COLO668 (cell line): ENCODE measurements around the gene GMDS.
A peak's percentile ranks its signal among the peaks of the same experiment; 100 is the strongest.

ENCODE experiments used
- DNase-seq: peaks from one replicate; lab custom pipeline; 2025; ENCODE audit not compliant: unreplicated experiment; lab: John Stamatoyannopoulos, UW

GMDS gene

GRCh38 chr6:1610497-1611321, 634.7 kb downstream of the GMDS start:
- DNase-seq: peak; percentile 53

GRCh38 chr6:1609648-1610496, 635.5 kb downstream of the GMDS start, which contains the start of gene FOXC1:
TSS of gene FOXC1 (plus strand) at chr6:1609915. CDS start at chr6:1610446, 531 bp downstream.
- DNase-seq: peak; percentile 68

GRCh38 chr6:1609041-1609647, 636.3 kb downstream of the GMDS start:
- peak; percentile 53 for DNase-seq

- DNase-seq: peak; percentile 23
Measured at GRCh38 chr6:1608222-1609040, 637.0 kb downstream of the GMDS start.

- peak; percentile 50 for DNase-seq
Measured at GRCh38 chr6:1607516-1608221, 637.7 kb downstream of the GMDS start.

GRCh38 chr6:1606780-1607515, 638.5 kb downstream of the GMDS start:
- no peak for DNase-seq

GRCh38 chr6:1605893-1606779, 639.3 kb downstream of the GMDS start:
- DNase-seq: no peak

GRCh38 chr6:1605004-1605892, 640.2 kb downstream of the GMDS start:
- no peak for DNase-seq

- peak; percentile 76 for DNase-seq
Measured at GRCh38 chr6:1604158-1605003, 641.0 kb downstream of the GMDS start.

- DNase-seq: no peak
Measured at GRCh38 chr6:1603708-1604107, 641.7 kb downstream of the GMDS start.

GRCh38 chr6:1602049-1602713, 643.2 kb downstream of the GMDS start:
- no peak for DNase-seq

- DNase-seq: no peak
Measured at GRCh38 chr6:1601158-1602048, 644.0 kb downstream of the GMDS start.

GRCh38 chr6:1600764-1601157, 644.6 kb downstream of the GMDS start:
- no peak for DNase-seq

GRCh38 chr6:1600063-1600763, 645.2 kb downstream of the GMDS start:
- DNase-seq: no peak
